Smooth muscle cell of bladder (primary cell): ENCODE measurements around the gene OR52B6. TPM values are rescaled to one million over a fixed set of nuclear protein-coding genes. Genes with fewer than 3 reads are reported as not detected.

Source experiments
- total RNA-seq: library from RNA; depleted of rRNA; stranded (reverse); fragments of >200 nt; gene quantifications from 2 replicates; pipeline ENCODE4 v1.2.3, GENCODE V29; 2014

The OR52B6 gene
- total RNA-seq, result not detected in 2 replicates

DNA sequence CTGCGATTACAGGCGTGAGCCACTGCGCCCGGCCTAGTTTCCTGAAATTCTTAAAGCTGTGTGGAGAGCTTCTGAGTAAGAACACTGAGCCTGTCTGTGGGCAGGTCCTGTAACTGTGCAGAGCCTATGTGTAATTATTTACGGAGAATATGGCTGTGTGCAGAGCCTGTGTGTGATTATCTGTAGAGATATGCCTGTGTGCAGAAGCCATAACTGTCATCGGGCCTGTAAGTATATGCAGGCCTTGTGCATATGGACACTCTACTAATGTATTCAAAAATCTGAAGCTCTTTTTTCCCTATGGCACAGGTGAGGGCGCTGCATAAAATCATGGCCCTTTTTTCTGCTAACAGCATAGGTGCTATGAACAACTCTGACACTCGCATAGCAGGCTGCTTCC lies at the start of gene OR52B6:
OR52B6 (plus strand) TSS at position 301 of the 400 bp plus-strand sequence; CDS start at position 301, 0 bp downstream.

GRCh38 chr11:5548440-5548839 lies 32.2 kb upstream of the OR52B6 start, which contains the start of gene OR52H1:
Gene OR52H1, minus strand, starts transcription at chr11:5548540. Its CDS starts 3,035 bp downstream, at chr11:5545505.

GRCh38 chr11:5596607-5597201 lies 16.0 kb downstream of the OR52B6 start, which contains the start of gene TRIM6:
Gene TRIM6, plus strand, starts transcription at chr11:5596637. Its CDS starts 261 bp downstream, at chr11:5596898.

GRCh38 chr11:5624489-5625279 lies 44.0 kb downstream of the OR52B6 start, which contains the start of gene TRIM34:
Gene TRIM34, plus strand, starts transcription at chr11:5625001. Its CDS starts 7,331 bp downstream, at chr11:5632332.

Other genes with a start within 250 kb of the OR52B6 start
- 0.18 and 0.28 TPM in 2 replicates for gene OR51B5, start 237.4 kb upstream of the OR52B6 start, total RNA-seq
- not detected in 2 replicates for gene OR51B6, start 229.4 kb upstream of the OR52B6 start, total RNA-seq
- not detected in 2 replicates for gene OR51M1, start 197.1 kb upstream of the OR52B6 start, total RNA-seq
- not detected in 2 replicates for gene OR51Q1, start 158.8 kb upstream of the OR52B6 start, total RNA-seq
- gene OR51I1, start 139.4 kb upstream of the OR52B6 start, total RNA-seq, result 0.28 TPM in 1 of 2 replicates, not detected in the other
- gene OR51I2, start 131.6 kb upstream of the OR52B6 start, total RNA-seq, result not detected in 2 replicates
- gene OR52D1, start 92.2 kb upstream of the OR52B6 start, total RNA-seq, result not detected in 2 replicates
- under 0.01 and 0.14 TPM in 2 replicates for gene UBQLN3, start 70.9 kb upstream of the OR52B6 start, total RNA-seq
- 0.14 and 0.18 TPM in 2 replicates for gene UBQLNL, start 64.2 kb upstream of the OR52B6 start, total RNA-seq
- gene OR52H1, start 32.3 kb upstream of the OR52B6 start, total RNA-seq, result 0.43 and 0.65 TPM in 2 replicates
- 3.0 and 4.6 TPM in 2 replicates for gene TRIM6, start 15.8 kb downstream of the OR52B6 start, total RNA-seq
- 8.7 and 11.4 TPM in 2 replicates for gene TRIM34, start 44.1 kb downstream of the OR52B6 start, total RNA-seq
- gene TRIM5, start 104.2 kb downstream of the OR52B6 start, total RNA-seq, result 38.5 and 43.5 TPM in 2 replicates
- gene TRIM22, start 108.9 kb downstream of the OR52B6 start, total RNA-seq, result 82.2 and 84.5 TPM in 2 replicates
- gene OR56B1, start 155.6 kb downstream of the OR52B6 start, total RNA-seq, result not detected in 2 replicates
- gene OR52N4, start 173.4 kb downstream of the OR52B6 start, total RNA-seq, result not detected in 2 replicates
- not detected in 2 replicates for gene OR52N5, start 202.5 kb downstream of the OR52B6 start, total RNA-seq
- gene OR52N1, start 210.4 kb downstream of the OR52B6 start, total RNA-seq, result not detected in 2 replicates
- gene OR52N2, start 228.0 kb downstream of the OR52B6 start, total RNA-seq, result not detected in 2 replicates